CD4-positive, alpha-beta T cell (primary cell): ENCODE data around the gene GALNT14. TPM values are rescaled to one million over a fixed set of nuclear protein-coding genes. Genes with fewer than 3 reads are reported as not detected.

Experiments
- ATAC-seq: fragments of 200-7000 bp; cut with Tn5 transposase; one replicate; pipeline ENCODE4 v1.10.0; 2022; ENCODE audit warnings: mild to moderate bottlenecking; ENCODE audit not compliant: poor library complexity
- CTCF ChIA-PET: fragments of 350-600 bp; sonication (Branson Sonifier 250); formaldehyde crosslinking; loops from one replicate; lab custom pipeline; 2021; ENCODE audit warnings: antibody characterized with exemption, inconsistent platforms; lab: Charles Lee
- POLR2A ChIA-PET: fragments of 350-600 bp; sonication (Branson Sonifier 250); formaldehyde crosslinking; loops from one replicate; lab custom pipeline; 2021; ENCODE audit warnings: antibody characterized with exemption, inconsistent platforms; lab: Charles Lee
- DNase-seq, 14 experiments: peaks; one replicate each; pipeline ENCODE4 v3.0.0-alpha.2; 2013 to 2020; ENCODE audit warnings: mixed read lengths in 2 of 14
- H3K27ac ChIP-seq, 2 donors: one replicate each; pipeline versions ENCODE4 v1.5.1 to v1.7.0; 2013; ENCODE audit warnings: low read length in 2 of 2, low read depth in 1 of 2, mild to moderate bottlenecking in 1 of 2
- H3K27me3 ChIP-seq, 2 experiments: 1 replicate in 1 of 2; 2 replicates in 1 of 2; pipeline versions ENCODE4 v1.6.1 to v1.7.0; 2013; ENCODE audit warnings: low read length in 2 of 2, control low read depth in 1 of 2, mild to moderate bottlenecking in 1 of 2, moderate library complexity in 1 of 2; ENCODE audit not compliant: insufficient read depth in 2 of 2, control insufficient read depth in 1 of 2
- H3K36me3 ChIP-seq: one replicate; pipeline ENCODE4 v1.6.1; 2013; ENCODE audit warnings: low read length, control low read depth; ENCODE audit not compliant: insufficient read depth
- H3K4me1 ChIP-seq: one replicate; pipeline ENCODE4 v1.6.1; 2013; ENCODE audit warnings: low read length, control low read depth; ENCODE audit not compliant: insufficient read depth
- H3K4me3 ChIP-seq: one replicate; pipeline ENCODE4 v1.5.1; 2013; ENCODE audit warnings: mild to moderate bottlenecking, low read length, moderate library complexity
- H3K9me3 ChIP-seq, 2 experiments: 1 replicate in 1 of 2; 2 replicates in 1 of 2; pipeline versions ENCODE4 v1.6.1 to v1.7.0; 2013; ENCODE audit warnings: low read length in 2 of 2, mild to moderate bottlenecking in 2 of 2, control low read depth in 1 of 2, moderate library complexity in 1 of 2; ENCODE audit not compliant: control insufficient read depth in 1 of 2, insufficient read depth in 1 of 2
- H3K27ac Mint-ChIP-seq: one replicate; pipeline ENCODE4 v1.8.0; 2020; ENCODE audit warnings: mixed read lengths
- H3K27me3 Mint-ChIP-seq: one replicate; pipeline ENCODE4 v1.8.0; 2021; ENCODE audit warnings: mixed read lengths
- H3K36me3 Mint-ChIP-seq: one replicate; pipeline ENCODE4 v1.8.0; 2021; ENCODE audit warnings: low read depth, mixed read lengths
- H3K4me1 Mint-ChIP-seq: one replicate; pipeline ENCODE4 v1.8.0; 2021; ENCODE audit warnings: low read depth, mixed read lengths
- H3K4me3 Mint-ChIP-seq: one replicate; pipeline ENCODE4 v1.8.0; 2020; ENCODE audit warnings: mild to moderate bottlenecking, mixed read lengths
- H3K9me3 Mint-ChIP-seq: one replicate; pipeline ENCODE4 v1.8.0; 2020; ENCODE audit warnings: mixed read lengths
- CTCF ChIP-seq: fragments of 200-600 bp; IDR thresholded peaks from one replicate; pipeline ENCODE4 v1.8.0; 2022; ENCODE audit warnings: antibody characterized with exemption, mild to moderate bottlenecking
- intact Hi-C, 2 experiments: fragments of 100-400 bp; cut with DNase I in 1 of 2; cut with micrococcal nuclease in 1 of 2; formaldehyde crosslinking; loops; one replicate each; pipeline versions ENCODE4 v1.15.1 to v1.9.0; 2023 to 2025; cut with DNase I, micrococcal nuclease
- total RNA-seq, 174 experiments: library from RNA in 2 of 174; stranded (reverse) in 2 of 174; gene quantifications; one replicate each; pipeline ENCODE4 v1.2.3 and lab custom pipeline; 2021 to 2026

The GALNT14 gene
- total RNA-seq, 2 experiments from 2014 or later = not detected

GRCh38 chr2:30903326-30903725 lies 234.9 kb downstream of the GALNT14 start:
- Histone ChIP-seq H3K9me3 (peaks cover 0 to under 1% of the 10 kb centered on the region in 2 experiments), H3K4me3 (no peak overlapping the region), H3K27me3 (no peaks in the 10 kb centered on the region), H3K27ac (no peak overlapping the region), H3K36me3 (no peaks in the 10 kb centered on the region), H3K4me1 (no peaks in the 10 kb centered on the region)
- ChIA-PET POLR2A (no interaction called here), CTCF (no interaction called here)
- H3K9me3 Mint-ChIP-seq = no peaks in the 10 kb centered on the region
- peaks cover 4% of the 10 kb centered on the region for H3K27me3 Mint-ChIP-seq
- TF ChIP-seq CTCF = no peak
- intact Hi-C loops = no loop called here
- no peak overlapping the region for H3K27ac Mint-ChIP-seq
- no peaks in the 10 kb centered on the region for H3K4me1 Mint-ChIP-seq
- ATAC-seq (no peak), DNase-seq (no peak)
- H3K36me3 Mint-ChIP-seq = no peaks in the 10 kb centered on the region
- no peak overlapping the region for H3K4me3 Mint-ChIP-seq

GRCh38 chr2:30900381-30900780 lies 237.9 kb downstream of the GALNT14 start:
- intact Hi-C loops = no loop called here
- Mint-ChIP-seq H3K4me3 (no peak overlapping the region), H3K36me3 (no peaks in the 10 kb centered on the region), H3K4me1 (no peaks in the 10 kb centered on the region), H3K9me3 (no peaks in the 10 kb centered on the region), H3K27ac (no peak overlapping the region), H3K27me3 (peaks cover 12% of the 10 kb centered on the region)
- no peak overlapping the region for H3K4me3 ChIP-seq
- ChIA-PET POLR2A (no interaction called here), CTCF (no interaction called here)
- ATAC-seq = no peak
- DNase-seq = no peak
- H3K27me3 ChIP-seq = no peaks in the 10 kb centered on the region
- no peak for TF ChIP-seq CTCF
- H3K27ac ChIP-seq = no peak overlapping the region
- H3K4me1 ChIP-seq = no peaks in the 10 kb centered on the region
- no peaks in the 10 kb centered on the region for H3K36me3 ChIP-seq
- peaks cover 5 to 9% of the 10 kb centered on the region in 2 experiments for H3K9me3 ChIP-seq

- Histone ChIP-seq H3K4me3 (no peak overlapping the region), H3K4me1 (no peaks in the 10 kb centered on the region), H3K27ac (no peak overlapping the region), H3K27me3 (no peaks in the 10 kb centered on the region), H3K9me3 (peaks cover 5 to 9% of the 10 kb centered on the region in 2 experiments), H3K36me3 (no peaks in the 10 kb centered on the region)
- Mint-ChIP-seq H3K4me1 (no peaks in the 10 kb centered on the region), H3K9me3 (no peaks in the 10 kb centered on the region), H3K27ac (no peak overlapping the region), H3K4me3 (no peak overlapping the region), H3K27me3 (peaks cover 12% of the 10 kb centered on the region), H3K36me3 (no peaks in the 10 kb centered on the region)
- no peak for DNase-seq
- POLR2A ChIA-PET = no interaction called here
- CTCF ChIA-PET = no interaction called here
- intact Hi-C loops = no loop called here
- no peak for TF ChIP-seq CTCF
- no peak for ATAC-seq
Observed at GRCh38 chr2:30899516-30900054, 238.7 kb downstream of the GALNT14 start.
